IMR-90 (cell line): ENCODE measurements around the gene MAP3K5. TPM values are rescaled to one million over a fixed set of nuclear protein-coding genes. Genes with fewer than 3 reads are reported as not detected.

ENCODE experiments used
- ATAC-seq: fragments of 200-7000 bp; cut with Tn5 transposase; 2 replicates; pipeline ENCODE4 v1.9.1; 2020; ENCODE audit warnings: low read depth, mild to moderate bottlenecking, moderate library complexity
- BruUV-seq: library from RNA; stranded (reverse); fragments of 400-500 nt; replicated peaks from 2 replicates; lab custom pipeline; 2021; lab: Mats Ljungman, UMichigan
- CTCF ChIA-PET: fragments of 300-600 bp; formaldehyde crosslinking; extraction: SDS; loops from one replicate; lab custom pipeline; 2021; ENCODE audit warnings: antibody characterized with exemption; lab: Yijun Ruan, JAX
- POLR2A ChIA-PET: fragments of 300-600 bp; sonication (Branson Sonifier 250); formaldehyde crosslinking; loops from one replicate; lab custom pipeline; 2022; ENCODE audit warnings: antibody characterized with exemption; ENCODE audit not compliant: unreplicated experiment; lab: Charles Lee
- DNase-seq: peaks from one replicate; pipeline ENCODE4 v3.0.0; 2013
- H2AFZ ChIP-seq: replicated peaks from 2 replicates; pipeline ENCODE3; 2013; ENCODE audit warnings: low read length, mild to moderate bottlenecking; ENCODE audit not compliant: poor library complexity
- H2AK5ac ChIP-seq: 2 replicates; pipeline ENCODE4 v1.6.1; 2013; ENCODE audit warnings: low read depth, low read length, inconsistent platforms
- H2AK9ac ChIP-seq: replicated peaks from 2 replicates; pipeline ENCODE3; 2013; ENCODE audit warnings: mild to moderate bottlenecking, low read depth, low read length, moderate library complexity; ENCODE audit not compliant: poor library complexity
- H2BK120ac ChIP-seq: 2 replicates; pipeline ENCODE4 v1.6.1; 2013; ENCODE audit warnings: low read depth, low read length, inconsistent platforms
- H2BK15ac ChIP-seq: 3 replicates; pipeline ENCODE4 v1.6.1; 2013; ENCODE audit warnings: low read depth, low read length, inconsistent platforms
- H2BK20ac ChIP-seq: 2 replicates; pipeline ENCODE4 v1.6.1; 2013; ENCODE audit warnings: low read depth, mild to moderate bottlenecking, inconsistent platforms, low read length, moderate library complexity
- H2BK5ac ChIP-seq: 2 replicates; pipeline ENCODE4 v1.6.1; 2013; ENCODE audit warnings: mild to moderate bottlenecking, low read depth, low read length, inconsistent platforms; ENCODE audit not compliant: poor library complexity, severe bottlenecking
- H3K14ac ChIP-seq: replicated peaks from 2 replicates; pipeline ENCODE4 v1.6.1; 2013; ENCODE audit warnings: low read depth, low read length, inconsistent platforms
- H3K18ac ChIP-seq: 2 replicates; pipeline ENCODE4 v1.6.1; 2013; ENCODE audit warnings: low read depth, low read length, control low read depth
- H3K23ac ChIP-seq: 2 replicates; pipeline ENCODE4 v1.6.1; 2013; ENCODE audit warnings: low read depth, low read length, inconsistent platforms
- H3K27ac ChIP-seq: 2 replicates; pipeline ENCODE4 v1.5.1; 2013; ENCODE audit warnings: mild to moderate bottlenecking, control low read depth, low read length; ENCODE audit not compliant: insufficient read depth
- H3K27me3 ChIP-seq: 2 replicates; pipeline ENCODE4 v1.6.1; 2013; ENCODE audit warnings: low read length; ENCODE audit not compliant: control insufficient read depth, insufficient read depth
- H3K36me3 ChIP-seq: 2 replicates; pipeline ENCODE4 v1.6.1; 2013; ENCODE audit warnings: low read length, mixed read lengths; ENCODE audit not compliant: control insufficient read depth, insufficient read depth
- H3K4ac ChIP-seq: 2 replicates; pipeline ENCODE4 v1.6.1; 2013; ENCODE audit warnings: low read depth, low read length, inconsistent platforms
- H3K4me1 ChIP-seq: 2 replicates; pipeline ENCODE4 v1.6.1; 2013; ENCODE audit warnings: low read length, mixed read lengths; ENCODE audit not compliant: control insufficient read depth, insufficient read depth
- H3K4me2 ChIP-seq: 2 replicates; pipeline ENCODE4 v1.6.1; 2013; ENCODE audit warnings: low read depth, mild to moderate bottlenecking, control low read depth, low read length, moderate library complexity
- H3K4me3 ChIP-seq: 2 replicates; pipeline ENCODE4 v1.5.1; 2013; ENCODE audit warnings: low read depth, mild to moderate bottlenecking, control low read depth, low read length, moderate library complexity; ENCODE audit not compliant: insufficient read depth
- H3K56ac ChIP-seq: 2 replicates; pipeline ENCODE4 v1.6.1; 2013; ENCODE audit warnings: low read length, inconsistent platforms; ENCODE audit not compliant: insufficient read depth; ENCODE audit errors: extremely low read depth
- H3K79me1 ChIP-seq, 2 experiments: 2 replicates each; pipeline ENCODE4 v1.6.1; 2013; ENCODE audit warnings: low read length in 2 of 2, inconsistent platforms in 1 of 2, low read depth in 1 of 2
- H3K9ac ChIP-seq: 2 replicates; pipeline ENCODE4 v1.6.1; 2013; ENCODE audit warnings: low read depth, low read length, control low read depth
- H3K9me1 ChIP-seq: 2 replicates; pipeline ENCODE4 v1.6.1; 2013; ENCODE audit warnings: low read length, inconsistent platforms; ENCODE audit not compliant: insufficient read depth
- H3K9me3 ChIP-seq: 2 replicates; pipeline ENCODE4 v1.6.1; 2013; ENCODE audit warnings: low read length; ENCODE audit not compliant: control insufficient read depth, insufficient read depth
- H4K20me1 ChIP-seq: 2 replicates; pipeline ENCODE4 v1.6.1; 2013; ENCODE audit warnings: low read length, inconsistent platforms; ENCODE audit not compliant: insufficient read depth
- H4K5ac ChIP-seq: 2 replicates; pipeline ENCODE4 v1.6.1; 2013; ENCODE audit warnings: mild to moderate bottlenecking, low read depth, low read length, control low read depth
- H4K8ac ChIP-seq, 2 experiments: 2 replicates each; pipeline ENCODE4 v1.6.1; 2013; ENCODE audit warnings: low read depth in 2 of 2, low read length in 2 of 2, control low read depth in 1 of 2, inconsistent platforms in 1 of 2
- H4K91ac ChIP-seq: 2 replicates; pipeline ENCODE4 v1.6.1; 2013; ENCODE audit warnings: low read depth, low read length, inconsistent platforms; ENCODE audit not compliant: insufficient read depth
- CEBPB ChIP-seq: IDR thresholded peaks from 2 replicates; pipeline ENCODE4 v1.6.1; 2012; ENCODE audit warnings: low read depth, low read length, improper control_type of control experiment
- CHD1 ChIP-seq: IDR thresholded peaks from 2 replicates; pipeline ENCODE4 v1.6.1; 2012; ENCODE audit warnings: low read depth, low read length, improper control_type of control experiment
- CTCF ChIP-seq: conservative IDR thresholded peaks from 2 replicates; pipeline ENCODE4 v1.5.1; 2012; ENCODE audit warnings: mild to moderate bottlenecking, low read depth, low read length, improper control_type of control experiment
- MAFK ChIP-seq: IDR thresholded peaks from 2 replicates; pipeline ENCODE4 v1.6.1; 2012; ENCODE audit warnings: low read depth, low read length, improper control_type of control experiment
- MAZ ChIP-seq: IDR thresholded peaks from 2 replicates; pipeline ENCODE4 v1.6.1; 2012; ENCODE audit warnings: low read depth, mild to moderate bottlenecking, low read length, improper control_type of control experiment, moderate library complexity, borderline replicate concordance
- NFE2L2 ChIP-seq: fragments of 150-350 bp; IDR thresholded peaks from 2 replicates; pipeline ENCODE4 v1.6.1; 2016; ENCODE audit warnings: low read depth, mild to moderate bottlenecking, low read length
- SMC3 ChIP-seq: fragments of 150-350 bp; IDR thresholded peaks from 2 replicates; pipeline ENCODE4 v1.6.1; 2016; ENCODE audit warnings: low read depth, mild to moderate bottlenecking, antibody characterized with exemption, low read length, moderate library complexity
- WGBS, 2 experiments: methylation state at CpG; one replicate each; pipeline versions ENCODE4 v1.1.5 to v1.1.7; 2013; ENCODE audit warnings: missing lambda C conversion rate in 2 of 2; ENCODE audit not compliant: insufficient read length in 1 of 2; ENCODE audit errors: extremely low coverage in 2 of 2; 5-methylcytosine and 5-hydroxymethylcytosine counted together
- dilution Hi-C: fragments of 300-500 bp; cut with HindIII; formaldehyde crosslinking; loops from one replicate; pipeline ENCODE4 v1.14.3; 2018; ENCODE audit warnings: low sequenced_read_pairs; ENCODE audit not compliant: unreplicated experiment
- in situ Hi-C: fragments of 300-500 bp; cut with MboI; formaldehyde crosslinking; loops from 3 replicates; pipeline ENCODE4 v1.14.3; 2019; ENCODE audit warnings: low sequenced_read_pairs, inconsistent platforms, mixed read lengths
- intact Hi-C: fragments of 100-400 bp; cut with micrococcal nuclease; formaldehyde crosslinking; loops from 2 replicates; pipeline ENCODE4 v1.10.0; 2022
- polyA plus RNA-seq, 3 experiments: library from polyadenylated mRNA; depleted of rRNA; stranded (reverse); fragments of >200 nt; gene quantifications; 2 replicates each; pipeline ENCODE4 v1.2.3, GENCODE V29; 2012; ENCODE audit warnings: low replicate concordance in 1 of 3
- total RNA-seq: library from RNA; depleted of rRNA; stranded (reverse); fragments of >200 nt; gene quantifications from 2 replicates; pipeline ENCODE4 v1.2.3, GENCODE V29; 2012

MAP3K5 gene
- total and polyA plus RNA-seq, 2 of the 4 experiments (the other 2 are of a cell fraction), result 5.4 to 17.6 TPM

DNA sequence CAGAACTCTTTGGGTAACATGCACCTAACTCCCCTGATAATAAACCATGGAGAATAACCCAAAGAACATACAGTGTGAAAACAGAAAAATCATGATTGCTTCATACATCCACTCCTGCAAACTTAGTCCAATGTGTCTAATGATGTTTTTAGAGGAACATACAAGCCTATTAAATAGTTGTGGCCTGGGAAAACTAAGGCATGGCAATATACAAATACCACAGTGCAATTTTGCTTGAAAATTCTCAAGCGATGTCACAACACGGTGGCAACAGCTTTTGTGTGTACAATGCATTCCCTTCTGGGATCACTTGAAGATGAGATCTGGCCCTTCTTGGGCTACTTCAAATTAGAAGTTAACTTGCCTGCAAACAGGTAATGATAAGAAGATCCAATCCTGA lies 16.7 kb downstream of the MAP3K5 start:
- no peak for DNase-seq
- H3K4me2 ChIP-seq, result no peak overlapping the region

More for the DNA sequence above, 16.7 kb downstream of the MAP3K5 start:
- H3K9ac ChIP-seq, result no peak overlapping the region
- H2AK5ac ChIP-seq, result no peak overlapping the region
- no peak overlapping the region for H3K14ac ChIP-seq
- H3K18ac ChIP-seq, result no peak overlapping the region
- H3K4me3 ChIP-seq, result no peak overlapping the region
- no peak overlapping the region for H3K23ac ChIP-seq
- H2AFZ ChIP-seq, result no peak overlapping the region
- no peak for TF ChIP-seq CHD1
- no peak for TF ChIP-seq CTCF
- TF ChIP-seq CEBPB, result peak; percentile 30; the same call in 1 of the 2 replicates
- no peak for TF ChIP-seq NFE2L2
- no peak for TF ChIP-seq SMC3
- TF ChIP-seq MAZ, result no peak
- no peak for TF ChIP-seq MAFK
- H3K9me1 ChIP-seq, result no peaks in the 10 kb centered on the region
- H3K27ac ChIP-seq, result no peak overlapping the region
- H3K4me1 ChIP-seq, result peaks cover 5% of the 10 kb centered on the region; the same call in 1 of the 2 replicates
- ChIA-PET POLR2A (no interaction called here), CTCF (no interaction called here)
- no peak overlapping the region for H2AK9ac ChIP-seq
- WGBS, 2 experiments, result no CpG with 5 or more reads among the region's 2 CpGs
- dilution Hi-C loops, result no loop called here
- no peak overlapping the region for H2BK5ac ChIP-seq
- peaks cover 15% of the 10 kb centered on the region; the same call in 1 of the 2 replicates for H4K20me1 ChIP-seq
- H2BK15ac ChIP-seq, result no peak overlapping the region
- no peak overlapping the region for H4K91ac ChIP-seq
- H2BK20ac ChIP-seq, result no peak overlapping the region
- H3K4ac ChIP-seq, result no peak overlapping the region
- no peaks in the 10 kb centered on the region for H3K27me3 ChIP-seq
- no peaks in the 10 kb centered on the region for H3K9me3 ChIP-seq
- BruUV-seq, result no TSS peak
- in situ Hi-C loops, result loop anchor here (25.0 kb wide), 1 partner anchor 488 kb away; the partner anchor contains the start of gene BCLAF1
- no peak overlapping the region for H4K8ac ChIP-seq
- H3K79me1 ChIP-seq, result peaks cover 42 to 73% of the 10 kb centered on the region in 2 experiments
- ATAC-seq, result no peak
- H3K56ac ChIP-seq, result no peak overlapping the region
- H3K36me3 ChIP-seq, result no peaks in the 10 kb centered on the region
- intact Hi-C loops, result no loop called here
- H2BK120ac ChIP-seq, result no peak overlapping the region
- H4K5ac ChIP-seq, result no peak overlapping the region
